HG02642 (cell line): ENCODE results near the gene FAM181A.

Experiments used
- ATAC-seq: cut with Tn5 transposase; IDR thresholded peaks from one replicate; pipeline ENCODE4 v1.9.1; 2021; ENCODE audit warnings: mild to moderate bottlenecking; ENCODE audit not compliant: unreplicated experiment, poor library complexity

The FAM181A gene

GRCh38 chr14:93974833-93975232 lies 47.7 kb downstream of the FAM181A start:
- no peak for ATAC-seq

DNA sequence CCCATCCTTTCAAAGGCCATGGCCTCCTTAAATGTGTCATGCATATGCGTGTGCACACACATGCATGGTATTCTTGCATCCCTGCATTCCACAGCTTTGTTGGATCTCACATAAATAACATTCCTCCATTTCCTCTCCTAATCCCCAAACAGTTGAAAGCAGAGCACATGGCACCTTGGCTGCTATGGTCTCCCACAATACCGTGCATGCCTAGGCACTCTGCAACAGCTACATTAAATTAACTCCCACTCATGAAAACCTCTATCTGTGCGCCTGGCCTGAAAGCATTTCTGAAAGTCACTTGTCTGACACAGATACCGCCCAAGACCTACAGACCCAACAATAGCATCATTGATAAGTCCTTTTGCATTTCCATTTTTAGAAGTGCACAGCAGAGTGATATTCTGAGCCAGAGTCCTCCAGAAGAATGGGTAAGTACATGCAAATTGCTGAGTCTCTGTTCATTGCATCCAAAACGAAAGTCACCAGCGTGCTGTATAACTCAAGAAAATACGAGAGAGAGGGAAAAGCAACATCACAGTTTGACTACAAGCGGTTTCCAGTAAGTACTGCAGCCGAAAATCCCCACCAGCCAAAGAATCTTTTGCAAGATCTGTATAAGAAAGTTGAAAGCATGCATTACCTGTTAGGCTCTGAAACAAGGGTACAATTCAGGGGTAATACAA lies 48.8 kb downstream of the FAM181A start:
- peak; percentile 59 for ATAC-seq

GRCh38 chr14:93976477-93977057 lies 49.4 kb downstream of the FAM181A start, which contains the start of gene ASB2:
ASB2 (minus strand) TSS chr14:93976570; CDS start chr14:93964539, 12,031 bp downstream.
- ATAC-seq: peak; percentile 12

DNA sequence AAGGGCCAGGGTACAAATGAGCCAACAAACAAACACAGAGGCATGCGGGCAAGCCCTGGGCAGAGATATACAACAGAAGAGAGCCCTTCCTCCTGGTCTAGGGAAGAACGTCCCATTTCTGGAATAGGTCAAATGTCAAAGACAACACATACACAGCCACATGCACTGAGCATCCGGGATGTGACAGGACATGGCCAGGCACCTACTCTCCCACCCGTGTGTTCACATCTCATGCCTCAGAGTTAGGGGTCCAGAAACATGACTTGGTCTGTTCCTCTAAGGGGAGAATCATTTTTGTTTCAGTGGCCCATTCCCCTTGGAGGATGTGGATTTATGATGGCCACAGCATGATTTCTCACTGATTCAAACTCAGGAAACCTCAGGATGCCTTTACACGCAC lies 50.0 kb downstream of the FAM181A start:
- no peak for ATAC-seq

DNA sequence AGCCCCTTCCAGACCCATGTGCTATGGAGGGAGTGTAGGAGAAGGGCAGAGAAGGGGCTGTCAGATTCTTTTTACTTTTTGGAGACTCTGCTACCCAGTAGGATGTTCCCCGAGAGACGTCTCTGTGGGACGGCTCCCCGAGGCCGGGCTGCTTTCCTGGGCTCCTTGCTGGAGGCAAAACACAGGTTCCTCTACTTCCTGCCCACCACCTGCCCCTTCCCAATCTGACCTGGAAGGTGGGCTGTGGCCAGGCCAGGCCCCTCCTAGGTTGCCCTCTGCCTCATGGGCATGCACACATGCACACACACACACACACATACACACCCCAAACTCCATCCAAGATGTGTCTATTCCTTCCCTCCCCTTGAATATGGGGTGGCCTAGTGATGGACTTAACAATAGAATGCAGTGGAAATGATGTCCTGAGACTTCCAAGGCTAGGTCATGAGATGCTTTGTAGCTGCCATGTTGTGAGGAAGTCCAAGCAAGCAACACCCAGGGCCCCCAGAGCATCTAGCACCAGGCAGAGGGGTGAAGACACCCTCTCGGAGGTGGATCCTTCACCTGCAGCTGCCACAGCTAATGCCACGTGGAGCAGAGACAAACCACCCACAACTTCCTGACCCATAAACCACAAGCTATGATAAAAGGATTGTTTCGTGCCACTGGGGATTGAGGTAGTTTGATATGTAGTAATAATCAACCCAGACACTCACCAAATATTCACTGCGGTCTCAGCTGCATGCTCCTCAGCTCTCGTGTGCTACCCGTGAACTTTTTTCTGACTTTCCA lies 50.8 kb downstream of the FAM181A start:
- peak; percentile 53 for ATAC-seq

GRCh38 chr14:93978735-93979134 lies 51.6 kb downstream of the FAM181A start:
- ATAC-seq: no peak
